GM13976 (cell line): ENCODE results near the gene PC.

Experiments used
- DNase-seq: peaks from one replicate; pipeline ENCODE4 v3.0.0; 2012; ENCODE audit warnings: low spot score
- CTCF ChIP-seq: IDR thresholded peaks from 2 replicates; pipeline ENCODE4 v1.5.1; 2012; ENCODE audit warnings: borderline replicate concordance, mild to moderate bottlenecking; ENCODE audit not compliant: insufficient read depth; ENCODE audit errors: extremely low read depth, missing control alignments, control extremely low read depth
- in situ Hi-C: fragments of 300-500 bp; cut with MboI; formaldehyde crosslinking; loops from one replicate; pipeline ENCODE4 v1.12.0; 2022; ENCODE audit warnings: low sequenced_read_pairs, mixed read lengths, inconsistent platforms; ENCODE audit not compliant: unreplicated experiment

Gene PC

GRCh38 chr11:66870616-66871520 lies 87.3 kb downstream of the PC start:
- in situ Hi-C loops, result no loop called here
- DNase-seq, result no peak

GRCh38 chr11:66870131-66870530 lies 88.1 kb downstream of the PC start:
- no peak for DNase-seq
- in situ Hi-C loops, result no loop called here
- no peak for TF ChIP-seq CTCF

More at GRCh38 chr11:66870616-66871520, 87.3 kb downstream of the PC start:
- TF ChIP-seq CTCF, result no peak

GRCh38 chr11:66869567-66869870 lies 88.7 kb downstream of the PC start:
- TF ChIP-seq CTCF, result no peak
- in situ Hi-C loops, result no loop called here
- DNase-seq, result no peak

- in situ Hi-C loops, result no loop called here
- peak; percentile 78 for TF ChIP-seq CTCF
- peak; percentile 96 for DNase-seq
Measured at GRCh38 chr11:66868726-66869566, 89.2 kb downstream of the PC start.

- DNase-seq, result no peak
- no peak for TF ChIP-seq CTCF
- in situ Hi-C loops, result no loop called here
Measured at GRCh38 chr11:66868082-66868725, 90.0 kb downstream of the PC start.

- no peak for DNase-seq
- TF ChIP-seq CTCF, result no peak
- in situ Hi-C loops, result no loop called here
Measured at GRCh38 chr11:66867425-66868040, 90.7 kb downstream of the PC start.
